Sigmoid colon (tissue), 7 donors: ENCODE measurements around the gene CDON. TPM values are rescaled to one million over a fixed set of nuclear protein-coding genes. Genes with fewer than 3 reads are reported as not detected.

Experiments
- DNase-seq: peaks from one replicate; pipeline ENCODE4 v3.0.0-alpha.2; 2019
- H3K27ac ChIP-seq, 4 donors: fragments of 200-600 bp; sonication (generic); one replicate each; pipeline ENCODE4 v1.5.1; 2016 to 2019; ENCODE audit warnings: mild to moderate bottlenecking in 1 of 4
- H3K27me3 ChIP-seq, 3 donors: fragments of 200-600 bp; sonication (generic); one replicate each; pipeline ENCODE4 v1.5.1; 2019; ENCODE audit warnings: mild to moderate bottlenecking in 1 of 3
- H3K36me3 ChIP-seq, 4 donors: fragments of 200-600 bp; sonication (generic); one replicate each; pipeline ENCODE4 v1.5.1; 2016 to 2019
- H3K4me1 ChIP-seq, 4 donors: fragments of 200-600 bp; sonication (generic); one replicate each; pipeline ENCODE4 v1.5.1; 2017 to 2019
- H3K4me3 ChIP-seq, 4 donors: fragments of 200-600 bp; sonication (generic); one replicate each; pipeline ENCODE4 v1.5.1; 2017 to 2019; ENCODE audit warnings: mild to moderate bottlenecking in 2 of 4, moderate library complexity in 1 of 4
- H3K9me3 ChIP-seq, 4 donors: fragments of 200-600 bp in 3 of 4; sonication (generic) in 3 of 4; one replicate each; pipeline versions ENCODE4 v1.5.1 to v1.6.1; 2013 to 2019
- CTCF ChIP-seq, 4 experiments: fragments of 450-650 bp in 3 of 4; fragments of 200-600 bp in 1 of 4; IDR thresholded peaks; one replicate each; pipeline ENCODE4 v1.5.1; 2016 to 2019; ENCODE audit warnings: antibody characterized with exemption in 4 of 4, mild to moderate bottlenecking in 3 of 4, moderate library complexity in 2 of 4
- EP300 ChIP-seq, 4 donors: sonication (generic); formaldehyde crosslinking; IDR thresholded peaks; one replicate each; pipeline ENCODE4 v1.6.1; 2017; ENCODE audit warnings: antibody characterized with exemption in 4 of 4
- POLR2A ChIP-seq, 2 donors: fragments of 450-650 bp; IDR thresholded peaks; one replicate each; pipeline ENCODE4 v1.6.1; 2016; ENCODE audit warnings: antibody characterized with exemption in 2 of 2, mild to moderate bottlenecking in 2 of 2, moderate library complexity in 2 of 2
- POLR2AphosphoS5 ChIP-seq, 4 donors: sonication (generic); formaldehyde crosslinking; IDR thresholded peaks; one replicate each; pipeline ENCODE4 v1.6.1; 2017; ENCODE audit warnings: antibody characterized with exemption in 4 of 4
- WGBS, 2 donors: extraction: QIAGEN DNeasy Blood & Tissue Kit; methylation state at CpG; one replicate each; pipeline ENCODE4 v1.1.7; 2013; 5-methylcytosine and 5-hydroxymethylcytosine counted together
- intact Hi-C: fragments of 100-400 bp; cut with DNase I; formaldehyde crosslinking; loops from one replicate; pipeline ENCODE4 v1.15.1; 2023
- polyA plus RNA-seq, 3 donors: library from polyadenylated mRNA; stranded (reverse); fragments of 200-250 nt; gene quantifications; one replicate each; pipeline ENCODE4 v1.2.3, GENCODE V29; 2013
- total RNA-seq, 4 donors: library from RNA; depleted of rRNA; stranded (reverse); fragments of >200 nt; gene quantifications; one replicate each; pipeline ENCODE4 v1.1.0, GENCODE V29; 2016
- donor health status: healthy with polysubstance abuse.
- donor health status: Bipolar disorder and iron deficiency.
- donor health status: healthy.

CDON gene
- total and polyA plus RNA-seq, 7 donors: under 0.01 to 88.1 (median 48.9) TPM

DNA sequence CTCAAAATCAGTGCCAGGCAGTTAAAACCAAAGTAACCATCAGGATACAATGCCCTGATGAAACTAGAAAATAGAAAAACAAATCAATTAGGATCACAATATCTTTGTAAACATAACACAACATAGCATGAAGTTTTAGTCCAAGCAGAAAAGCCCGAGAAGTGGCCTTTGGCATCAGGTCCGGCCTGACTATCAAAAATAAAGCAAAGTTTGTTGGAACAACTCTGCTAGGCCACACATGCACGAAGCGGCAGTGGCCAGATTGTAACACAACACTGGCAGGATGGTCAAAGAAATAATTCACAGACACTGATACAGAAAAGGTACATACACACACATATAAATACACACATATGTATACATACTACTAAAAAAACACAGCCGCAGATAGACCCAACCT lies 26.9 kb downstream of the CDON start:
- no peak for DNase-seq
- no peak for TF ChIP-seq EP300 (IDR thresholded peaks at IDR 0.05)
- TF ChIP-seq CTCF (IDR thresholded peaks at IDR 0.05): no peak
- TF ChIP-seq POLR2A (IDR thresholded peaks at IDR 0.05): no peak
- no peak for TF ChIP-seq POLR2AphosphoS5 (IDR thresholded peaks at IDR 0.05)
- intact Hi-C loops: no loop called here
- Histone ChIP-seq H3K27ac (peak overlapping the region in 1 of 4 donors; percentile 61), H3K9me3 (no peaks in the 10 kb centered on the region), H3K36me3 (no peaks in the 10 kb centered on the region), H3K4me3 (no peak overlapping the region), H3K27me3 (no peaks in the 10 kb centered on the region), H3K4me1 (peaks cover 0 to 77% (median 67%) of the 10 kb centered on the region in 4 donors)
- 91 to 93% methylated on average over 5 of the region's 5 CpGs for WGBS, 2 donors

DNA sequence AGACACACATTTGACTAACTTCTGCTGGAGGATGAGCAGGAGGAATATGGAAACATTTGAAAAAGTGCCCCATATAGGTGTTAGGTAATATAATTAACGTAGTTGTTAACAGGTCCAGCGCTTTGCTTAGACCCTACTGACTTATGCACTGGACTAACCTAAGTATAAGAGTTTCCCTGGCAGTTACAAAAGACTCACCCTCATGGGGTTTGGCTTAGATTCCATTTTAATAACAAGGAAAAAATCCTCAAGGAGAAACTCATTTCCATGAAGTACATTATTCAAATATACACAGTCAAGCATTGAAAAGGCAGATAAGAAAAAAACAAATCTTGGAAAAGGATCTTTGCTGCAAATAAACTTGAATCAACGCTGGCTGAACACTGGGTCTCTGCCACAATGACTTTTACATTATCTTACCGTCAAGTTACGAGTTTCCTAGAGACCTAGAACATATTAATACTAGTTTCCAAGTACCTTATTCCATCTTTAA lies 27.7 kb downstream of the CDON start:
- no peaks in the 10 kb centered on the region for H3K9me3 ChIP-seq
- H3K4me1 ChIP-seq: peaks cover 0 to 77% (median 68%) of the 10 kb centered on the region in 4 donors
- no peak for DNase-seq
- WGBS, 2 donors: 69 to 85% methylated on average over 5 of the region's 5 CpGs
- no peaks in the 10 kb centered on the region for H3K27me3 ChIP-seq
- TF ChIP-seq EP300 (IDR thresholded peaks at IDR 0.05): no peak
- no peak for TF ChIP-seq CTCF (IDR thresholded peaks at IDR 0.05)
- no peak for TF ChIP-seq POLR2A (IDR thresholded peaks at IDR 0.05)
- H3K4me3 ChIP-seq: no peak overlapping the region
- H3K36me3 ChIP-seq: no peaks in the 10 kb centered on the region
- peak overlapping the region in 2 of 4 donors; percentile 46 to 61 for H3K27ac ChIP-seq
- intact Hi-C loops: no loop called here

- DNase-seq: no peak
- no peaks in the 10 kb centered on the region for H3K36me3 ChIP-seq
- H3K27me3 ChIP-seq: no peaks in the 10 kb centered on the region
- 49 to 76% methylated on average over 10 of the region's 10 CpGs for WGBS, 2 donors
- H3K4me1 ChIP-seq: peaks cover 0 to 76% (median 62%) of the 10 kb centered on the region in 4 donors
- no peaks in the 10 kb centered on the region for H3K9me3 ChIP-seq
- peak overlapping the region; percentile 46 to 61 (median 49) for H3K27ac ChIP-seq
- H3K4me3 ChIP-seq: no peak overlapping the region
- intact Hi-C loops: no loop called here
- TF ChIP-seq POLR2A (IDR thresholded peaks at IDR 0.05): no peak
- no peak for TF ChIP-seq POLR2AphosphoS5 (IDR thresholded peaks at IDR 0.05)
- TF ChIP-seq EP300 (IDR thresholded peaks at IDR 0.05): no peak
- no peak for TF ChIP-seq CTCF (IDR thresholded peaks at IDR 0.05)
Measured at GRCh38 chr11:126034039-126034932, 28.4 kb downstream of the CDON start.

GRCh38 chr11:126032375-126032774 lies 30.3 kb downstream of the CDON start:
- intact Hi-C loops: no loop called here
- Histone ChIP-seq H3K27ac (no peak overlapping the region), H3K4me1 (peaks cover 0 to 67% (median 50%) of the 10 kb centered on the region in 4 donors), H3K4me3 (no peak overlapping the region), H3K27me3 (no peaks in the 10 kb centered on the region), H3K9me3 (no peaks in the 10 kb centered on the region), H3K36me3 (no peaks in the 10 kb centered on the region)
- 92 to 97% methylated on average over 7 of the region's 7 CpGs for WGBS, 2 donors
- DNase-seq: no peak
- no peak for TF ChIP-seq POLR2A (IDR thresholded peaks at IDR 0.05)
- TF ChIP-seq CTCF (IDR thresholded peaks at IDR 0.05): no peak
- no peak for TF ChIP-seq POLR2AphosphoS5 (IDR thresholded peaks at IDR 0.05)
